NCI-H1436 treated with DMSO at 0.1 percent for 48 hours (cell line): Measurements from ENCODE around the gene IL5.
"Not testable (repeated sequence)": the region's sequence is repeated elsewhere in the genome, so short reads cannot be mapped to it uniquely, and the experiment has no call there.

Source experiments
- DNase-seq: peaks from one replicate; lab custom pipeline; 2025; lab: John Stamatoyannopoulos, UW

Gene IL5

GRCh38 chr5:132528866-132529634, 14.3 kb downstream of the IL5 start:
- no peak for DNase-seq

DNA sequence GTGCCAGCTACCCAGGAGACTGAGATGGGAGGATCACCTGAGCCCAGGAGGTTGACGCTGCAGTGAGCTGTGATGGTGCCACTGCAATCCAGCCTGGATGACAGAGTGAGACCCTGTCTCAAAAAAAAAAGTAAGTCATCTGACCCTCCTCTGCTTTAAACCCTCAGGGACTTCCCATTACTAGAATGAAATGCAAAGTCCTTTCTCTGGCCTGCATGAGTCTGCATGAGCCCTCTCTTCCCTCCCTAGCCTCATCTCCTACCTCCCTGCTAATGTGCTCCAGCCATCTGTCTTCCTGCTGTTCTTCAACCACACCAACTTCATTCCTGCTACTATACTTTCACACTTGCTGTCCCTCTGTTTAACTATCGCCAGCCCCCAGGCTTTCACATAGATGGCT, 15.3 kb downstream of the IL5 start:
- no peak for DNase-seq

GRCh38 chr5:132526974-132527564, 16.3 kb downstream of the IL5 start:
- DNase-seq, result no peak

DNA sequence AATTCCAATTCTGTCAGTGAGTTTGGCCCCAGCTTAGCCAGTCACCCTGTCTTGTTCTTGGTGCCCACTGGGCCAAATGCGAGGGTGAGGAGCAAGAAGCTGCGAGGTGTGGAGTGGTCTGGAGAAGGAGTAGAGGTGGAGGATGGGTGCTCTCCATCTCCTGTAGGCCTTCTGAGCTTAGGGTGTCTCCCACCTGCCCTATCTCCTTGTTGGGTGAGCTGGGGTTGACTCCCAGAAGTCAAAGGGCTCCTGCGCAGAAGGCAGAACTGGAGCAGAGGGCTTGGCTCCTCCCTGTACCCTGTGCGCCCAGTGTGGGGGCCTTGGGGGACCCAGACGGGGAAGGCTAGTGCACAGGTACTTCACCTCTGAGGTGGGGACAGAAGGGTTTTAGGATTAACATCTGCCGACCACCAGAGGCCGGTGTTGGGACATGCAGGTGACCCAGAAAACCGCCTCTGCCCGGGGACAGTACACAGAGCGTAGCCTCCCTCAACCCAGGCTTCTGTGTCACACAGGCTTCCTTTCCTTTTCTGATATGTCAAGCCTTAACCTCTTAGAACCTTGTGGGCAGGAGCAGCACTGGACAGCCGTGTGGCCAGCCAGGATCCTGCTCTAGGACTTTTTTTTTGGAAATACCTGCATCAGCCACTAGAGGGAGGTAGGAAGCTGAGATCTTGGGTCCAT, 16.9 kb downstream of the IL5 start:
- no peak for DNase-seq

GRCh38 chr5:132525299-132525724, 18.0 kb downstream of the IL5 start:
- DNase-seq, result no peak

- not testable (repeated sequence) for DNase-seq
Measured at GRCh38 chr5:132524877-132525276, 18.4 kb downstream of the IL5 start.

DNA sequence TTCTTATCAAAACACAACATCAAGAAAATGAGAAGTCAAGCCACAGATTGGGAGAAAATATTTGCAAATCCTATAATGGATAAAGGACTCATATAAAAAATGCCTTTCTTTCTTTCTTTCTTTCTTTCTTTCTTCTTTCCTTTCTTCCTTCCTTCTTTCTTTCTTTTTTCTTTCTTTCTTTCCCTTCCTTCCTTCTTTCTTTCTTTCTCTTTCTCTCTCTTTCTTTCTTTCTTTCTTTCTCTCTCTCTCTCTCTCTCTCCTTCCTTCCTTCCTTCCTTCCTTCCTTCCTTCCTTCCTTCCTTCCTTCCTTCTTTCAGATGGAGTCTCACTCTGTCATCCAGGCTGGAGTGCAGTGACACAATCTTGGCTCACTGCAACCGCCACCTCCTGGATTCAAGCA, 21.3 kb downstream of the IL5 start:
- not testable (repeated sequence) for DNase-seq

GRCh38 chr5:132513618-132514336, 29.5 kb downstream of the IL5 start:
- DNase-seq, result not testable (repeated sequence)

- no peak for DNase-seq
Measured at GRCh38 chr5:132510076-132510475, 33.2 kb downstream of the IL5 start.

GRCh38 chr5:132506094-132506692, 37.1 kb downstream of the IL5 start:
- no peak for DNase-seq

GRCh38 chr5:132505641-132506040, 37.7 kb downstream of the IL5 start:
- no peak for DNase-seq

GRCh38 chr5:132504746-132505145, 38.6 kb downstream of the IL5 start:
- no peak for DNase-seq

DNA sequence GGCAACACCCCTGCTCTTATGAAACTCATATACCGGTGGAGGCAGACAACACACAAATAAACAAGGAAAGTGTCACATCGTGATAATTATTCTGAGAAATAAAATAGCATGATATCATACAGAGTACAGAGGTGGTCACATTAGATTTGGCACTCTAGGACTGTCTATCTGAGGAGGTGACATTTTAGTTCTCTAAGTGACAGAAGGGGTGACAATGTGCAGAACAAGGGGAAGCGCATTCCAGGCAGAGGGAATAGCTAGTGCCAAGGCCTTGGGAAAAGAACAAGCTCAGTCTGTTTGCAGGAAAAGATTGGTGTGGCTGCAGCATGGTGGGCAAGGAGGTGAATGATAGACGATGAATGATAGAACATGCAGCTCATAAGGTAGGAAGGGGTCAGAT, 40.1 kb downstream of the IL5 start:
- DNase-seq, result no peak

DNA sequence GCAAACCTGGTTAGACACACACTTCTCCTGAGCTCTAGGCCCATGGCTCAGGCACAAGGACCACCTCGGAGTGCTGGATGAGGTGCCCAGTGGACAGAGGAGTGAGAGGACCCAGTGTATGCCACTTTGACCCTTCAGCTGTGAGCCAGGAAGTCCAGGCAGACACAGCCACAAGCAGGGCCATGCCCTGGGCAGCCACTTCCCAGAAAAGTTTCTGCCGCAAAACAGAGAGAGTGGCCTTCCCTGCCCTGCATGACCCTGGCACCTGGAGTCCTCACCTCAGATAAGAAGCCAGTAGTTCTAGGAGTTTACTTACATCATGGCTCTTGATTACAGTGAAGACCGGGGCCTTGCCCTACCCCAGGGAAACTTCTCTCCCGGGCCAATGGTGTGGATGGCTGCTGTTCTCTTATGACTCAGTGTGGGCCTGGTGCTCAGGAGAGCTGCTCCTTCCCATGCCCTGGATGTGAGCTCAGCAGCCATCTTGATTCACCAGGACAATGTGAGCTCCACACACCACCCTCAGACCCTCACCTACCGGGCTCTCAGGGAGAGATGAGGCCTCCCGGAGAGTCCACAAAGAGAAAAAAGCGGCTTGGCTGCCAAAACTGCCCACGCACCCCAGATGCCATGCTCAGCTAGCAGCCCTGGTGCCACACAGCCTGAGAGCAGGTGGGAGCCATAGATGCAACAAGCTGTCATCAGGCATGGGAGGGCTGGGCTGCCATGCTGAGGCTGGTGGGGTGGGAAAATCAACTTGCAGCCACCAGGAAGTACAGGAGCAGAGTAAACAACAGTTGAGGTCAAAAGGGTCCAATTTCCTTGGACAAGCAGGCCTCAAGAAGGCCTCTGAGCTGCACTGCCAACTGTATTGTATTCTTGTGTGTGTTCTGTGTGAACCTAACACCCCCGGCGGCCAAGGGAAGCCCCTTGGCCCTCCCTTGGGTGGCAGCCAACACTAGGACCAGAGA, 41.1 kb downstream of the IL5 start:
- no peak for DNase-seq

DNA sequence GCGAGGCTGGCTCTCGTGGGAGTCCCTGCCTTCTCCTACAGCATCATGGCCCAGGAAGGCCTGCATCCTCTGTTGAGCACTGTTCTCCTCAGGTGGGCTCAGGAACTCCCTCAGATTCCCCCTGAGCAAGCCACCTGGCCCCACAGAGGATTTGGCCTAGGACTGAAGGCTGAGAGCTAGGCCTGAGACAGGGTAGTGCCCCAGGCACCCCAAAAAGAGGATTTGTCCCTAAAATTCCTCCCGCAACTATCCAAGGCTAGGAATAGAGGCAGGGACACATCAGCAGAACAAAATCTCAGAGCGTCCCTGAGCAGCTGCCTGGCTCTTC, 41.7 kb downstream of the IL5 start:
- no peak for DNase-seq

DNA sequence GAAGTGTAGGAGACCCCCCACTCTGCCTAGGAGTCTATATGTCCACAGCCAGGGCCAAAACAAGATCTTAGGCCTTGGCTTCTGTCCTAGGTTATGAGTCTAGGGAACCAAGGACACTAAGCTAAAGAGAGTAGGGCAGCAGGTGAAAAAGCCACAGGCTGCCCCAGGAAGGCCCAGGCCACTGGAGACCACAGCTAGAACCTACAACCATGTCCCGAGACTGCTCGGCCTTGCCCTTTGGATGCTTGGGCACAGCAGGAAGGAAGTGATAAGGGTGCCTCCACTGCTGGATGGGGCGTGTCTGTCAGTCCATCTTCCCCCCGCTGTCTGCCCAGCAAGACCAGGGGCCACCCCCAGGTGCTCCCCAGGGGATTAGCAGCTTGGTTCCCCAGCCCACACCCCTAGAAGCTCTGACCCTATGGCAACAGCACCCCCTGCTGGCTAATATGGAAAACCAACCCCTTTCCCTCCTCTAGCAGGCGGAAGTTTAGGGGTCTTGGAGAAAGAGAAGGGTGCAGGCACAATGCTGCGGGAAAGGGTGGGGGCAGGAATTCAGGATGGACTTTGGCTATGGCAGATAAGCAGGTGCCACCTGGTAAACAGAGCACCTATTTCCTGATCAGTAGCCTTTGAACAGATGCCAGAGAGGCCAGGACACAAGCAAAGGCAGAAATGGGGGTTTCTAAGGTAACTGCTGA, 42.2 kb downstream of the IL5 start:
- DNase-seq, result no peak

- no peak for DNase-seq
Measured at GRCh38 chr5:132500244-132500930, 42.9 kb downstream of the IL5 start.

DNA sequence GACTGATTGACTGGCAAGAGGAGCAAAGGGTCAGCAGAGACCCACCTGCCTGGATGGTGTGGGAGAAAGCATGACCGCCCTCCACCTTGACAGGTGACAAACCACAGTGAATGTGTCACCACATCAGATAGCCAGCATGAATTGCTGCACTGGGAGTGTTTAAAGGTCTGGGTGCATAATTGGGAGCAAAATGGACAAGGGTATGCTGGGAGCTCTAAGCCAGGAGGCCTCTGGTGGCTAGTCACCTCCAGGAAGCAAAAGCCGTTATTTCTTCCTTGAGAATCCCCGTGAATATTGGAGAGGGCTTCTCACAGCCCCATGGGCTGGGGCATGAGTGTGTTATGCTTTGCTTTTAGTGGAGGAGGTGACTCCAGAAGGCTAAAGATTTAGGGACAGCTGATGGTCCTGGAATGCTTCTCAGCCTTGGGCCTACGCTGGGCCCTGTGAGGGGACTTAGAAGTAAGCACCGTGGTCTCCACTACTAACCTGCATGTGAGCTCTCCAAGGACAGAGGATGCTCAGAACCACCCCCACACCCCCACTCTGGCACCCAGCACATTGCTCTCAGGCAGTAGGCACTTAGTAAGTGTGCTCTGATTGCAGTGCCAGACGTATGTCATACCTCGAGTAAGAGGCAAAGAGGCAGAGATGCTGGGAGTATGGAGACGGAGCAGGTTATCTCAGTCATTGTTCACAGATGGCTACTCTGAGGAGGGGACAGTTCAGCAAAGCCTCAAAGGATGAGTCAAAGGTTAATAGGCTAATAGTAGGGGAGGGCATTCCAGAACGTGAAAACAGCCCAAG, 43.7 kb downstream of the IL5 start:
- no peak for DNase-seq

GRCh38 chr5:132498686-132499271, 44.5 kb downstream of the IL5 start:
- no peak for DNase-seq
